IPS-15b (cell line): ENCODE data around the gene MADCAM1.
"Not testable (repeated sequence)": the region's sequence is repeated elsewhere in the genome, so short reads cannot be mapped to it uniquely, and the experiment has no call there.

Experiments used
- H3K27me3 ChIP-seq: one replicate; pipeline ENCODE4 v1.6.1; 2013; ENCODE audit warnings: low read length; ENCODE audit not compliant: control insufficient read depth, insufficient read depth
- H3K36me3 ChIP-seq: one replicate; pipeline ENCODE4 v1.6.1; 2013; ENCODE audit warnings: low read length; ENCODE audit not compliant: control insufficient read depth, insufficient read depth
- H3K4me1 ChIP-seq: one replicate; pipeline ENCODE4 v1.6.1; 2013; ENCODE audit warnings: mild to moderate bottlenecking, low read length; ENCODE audit not compliant: control insufficient read depth, insufficient read depth
- H3K4me3 ChIP-seq: one replicate; pipeline ENCODE4 v1.5.1; 2013; ENCODE audit warnings: low read depth, low read length
- H3K9ac ChIP-seq: one replicate; pipeline ENCODE4 v1.6.1; 2013; ENCODE audit warnings: low read depth, mild to moderate bottlenecking, low read length
- H3K9me3 ChIP-seq: one replicate; pipeline ENCODE4 v1.6.1; 2013; ENCODE audit warnings: mild to moderate bottlenecking, low read length; ENCODE audit not compliant: control insufficient read depth, insufficient read depth

Gene MADCAM1

GRCh38 chr19:469833-470232, 26.5 kb upstream of the MADCAM1 start:
- no peak overlapping the region for H3K4me3 ChIP-seq
- no peaks in the 10 kb centered on the region for H3K9me3 ChIP-seq
- H3K4me1 ChIP-seq = no peaks in the 10 kb centered on the region
- no peaks in the 10 kb centered on the region for H3K36me3 ChIP-seq
- no peak overlapping the region for H3K9ac ChIP-seq
- H3K27me3 ChIP-seq = no peaks in the 10 kb centered on the region

- Histone ChIP-seq H3K4me1 (no peaks in the 10 kb centered on the region), H3K36me3 (no peaks in the 10 kb centered on the region), H3K9me3 (no peaks in the 10 kb centered on the region), H3K9ac (no peak overlapping the region), H3K27me3 (no peaks in the 10 kb centered on the region), H3K4me3 (no peak overlapping the region)
These were observed 25.6 kb upstream of the MADCAM1 start for GRCh38 chr19:470701-471100.

- no peak overlapping the region for H3K4me3 ChIP-seq
These were observed 24.1 kb upstream of the MADCAM1 start for GRCh38 chr19:472005-472858.

GRCh38 chr19:474126-475078, 21.9 kb upstream of the MADCAM1 start:
- H3K4me3 ChIP-seq = no peak overlapping the region
- H3K27me3 ChIP-seq = no peaks in the 10 kb centered on the region
- H3K9me3 ChIP-seq = no peaks in the 10 kb centered on the region
- no peak overlapping the region for H3K9ac ChIP-seq
- no peaks in the 10 kb centered on the region for H3K4me1 ChIP-seq
- H3K36me3 ChIP-seq = no peaks in the 10 kb centered on the region

More at GRCh38 chr19:472005-472858, 24.1 kb upstream of the MADCAM1 start:
- Histone ChIP-seq H3K9me3 (no peaks in the 10 kb centered on the region), H3K4me1 (no peaks in the 10 kb centered on the region), H3K36me3 (no peaks in the 10 kb centered on the region), H3K27me3 (no peaks in the 10 kb centered on the region), H3K9ac (no peak overlapping the region)

- Histone ChIP-seq H3K9ac (no peak overlapping the region), H3K36me3 (no peaks in the 10 kb centered on the region), H3K9me3 (no peaks in the 10 kb centered on the region), H3K4me3 (no peak overlapping the region), H3K4me1 (no peaks in the 10 kb centered on the region), H3K27me3 (no peaks in the 10 kb centered on the region)
These were observed 20.9 kb upstream of the MADCAM1 start for GRCh38 chr19:475360-475759.

GRCh38 chr19:478236-478903, 17.9 kb upstream of the MADCAM1 start:
- Histone ChIP-seq H3K4me3 (no peak overlapping the region), H3K4me1 (no peaks in the 10 kb centered on the region), H3K36me3 (no peaks in the 10 kb centered on the region), H3K27me3 (no peaks in the 10 kb centered on the region), H3K9me3 (peaks cover 5% of the 10 kb centered on the region), H3K9ac (no peak overlapping the region)

- no peaks in the 10 kb centered on the region for H3K27me3 ChIP-seq
- H3K4me1 ChIP-seq = no peaks in the 10 kb centered on the region
- H3K36me3 ChIP-seq = no peaks in the 10 kb centered on the region
- no peak overlapping the region for H3K4me3 ChIP-seq
- no peak overlapping the region for H3K9ac ChIP-seq
- peaks cover 5% of the 10 kb centered on the region for H3K9me3 ChIP-seq
These were observed 17.3 kb upstream of the MADCAM1 start for GRCh38 chr19:478976-479375.

GRCh38 chr19:480016-480855, 16.1 kb upstream of the MADCAM1 start:
- Histone ChIP-seq H3K4me1 (no peaks in the 10 kb centered on the region), H3K36me3 (no peaks in the 10 kb centered on the region), H3K27me3 (no peaks in the 10 kb centered on the region), H3K9ac (no peak overlapping the region), H3K4me3 (no peak overlapping the region), H3K9me3 (peaks cover 5% of the 10 kb centered on the region)

- not testable (repeated sequence) for H3K9me3 ChIP-seq, H3K4me1 ChIP-seq, H3K9ac ChIP-seq
These were observed 15.2 kb upstream of the MADCAM1 start for GRCh38 chr19:481100-481499.

GRCh38 chr19:482186-483041, 13.9 kb upstream of the MADCAM1 start:
- H3K27me3 ChIP-seq = no peaks in the 10 kb centered on the region
- no peak overlapping the region for H3K9ac ChIP-seq
- no peak overlapping the region for H3K4me3 ChIP-seq
- H3K4me1 ChIP-seq = peaks cover 5% of the 10 kb centered on the region
- H3K36me3 ChIP-seq = no peaks in the 10 kb centered on the region
- peaks cover 5% of the 10 kb centered on the region for H3K9me3 ChIP-seq

More at GRCh38 chr19:481100-481499, 15.2 kb upstream of the MADCAM1 start:
- H3K4me3 ChIP-seq, H3K27me3 ChIP-seq, H3K36me3 ChIP-seq: not testable (repeated sequence)
